ENCODE measurements around the gene RTTN. TPM values are rescaled to one million over a fixed set of nuclear protein-coding genes. Genes with fewer than 3 reads are reported as not detected.

Gene RTTN
- total and polyA plus RNA-seq, 2 experiments from 2014 or later: 7.2 to 31.0 TPM

GRCh38 chr18:70197844-70198243, 7.6 kb downstream of the RTTN start:
- Histone ChIP-seq H2AFZ (no peak overlapping the region), H3F3A (replicated peaks; ENCODE audit: low read depth) (no peaks in the 10 kb centered on the region), H4K20me1 (replicated peaks; ENCODE audit: insufficient read depth) (no peaks in the 10 kb centered on the region), H3K4me3 (no peak overlapping the region), H3K36me3 (ENCODE audit: insufficient read depth) (no peaks in the 10 kb centered on the region), H3K9me2 (ENCODE audit: insufficient read depth) (no peaks in the 10 kb centered on the region), H3K27ac (ENCODE audit: low read depth) (no peak overlapping the region), H3K27me3 (ENCODE audit: insufficient read depth) (no peaks in the 10 kb centered on the region), H3K79me2 (replicated peaks; ENCODE audit: insufficient read depth) (no peaks in the 10 kb centered on the region), H3K4me2 (no peak overlapping the region), H3K4me1 (ENCODE audit: insufficient read depth) (no peaks in the 10 kb centered on the region)
- TF ChIP-seq ZNF331 (CRISPR knock-in tag; IDR thresholded peaks at IDR 0.05; ENCODE audit: low read depth) (no peak), CREB1 (CRISPR knock-in tag; IDR thresholded peaks at IDR 0.05; ENCODE audit: low read depth) (no peak)
- TF ChIP-seq, protein P1, sequence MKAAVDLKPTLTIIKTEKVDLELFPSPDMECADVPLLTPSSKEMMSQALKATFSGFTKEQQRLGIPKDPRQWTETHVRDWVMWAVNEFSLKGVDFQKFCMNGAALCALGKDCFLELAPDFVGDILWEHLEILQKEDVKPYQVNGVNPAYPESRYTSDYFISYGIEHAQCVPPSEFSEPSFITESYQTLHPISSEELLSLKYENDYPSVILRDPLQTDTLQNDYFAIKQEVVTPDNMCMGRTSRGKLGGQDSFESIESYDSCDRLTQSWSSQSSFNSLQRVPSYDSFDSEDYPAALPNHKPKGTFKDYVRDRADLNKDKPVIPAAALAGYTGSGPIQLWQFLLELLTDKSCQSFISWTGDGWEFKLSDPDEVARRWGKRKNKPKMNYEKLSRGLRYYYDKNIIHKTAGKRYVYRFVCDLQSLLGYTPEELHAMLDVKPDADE (IDR thresholded peaks at IDR 0.05): no peak
- Mint-ChIP-seq H3K4me1 (no peaks in the 10 kb centered on the region), H3K36me3 (ENCODE audit: low read depth) (peaks cover 28% of the 10 kb centered on the region), H3K27me3 (ENCODE audit: insufficient read depth, low read depth, poor library complexity) (peaks cover 2% of the 10 kb centered on the region), H3K4me3 (no peak overlapping the region), H3K9me3 (no peaks in the 10 kb centered on the region), H3K27ac (no peak overlapping the region)
- DNase-seq (ENCODE audit: low spot score): no peak
- ATAC-seq: no peak

GRCh38 chr18:70197026-70197425, 8.5 kb downstream of the RTTN start:
- Mint-ChIP-seq H3K4me1 (no peaks in the 10 kb centered on the region), H3K36me3 (ENCODE audit: low read depth) (peaks cover 26% of the 10 kb centered on the region), H3K4me3 (no peak overlapping the region), H3K27me3 (ENCODE audit: insufficient read depth, low read depth, poor library complexity) (peaks cover 2% of the 10 kb centered on the region), H3K9me3 (no peaks in the 10 kb centered on the region), H3K27ac (no peak overlapping the region)
- H3K36me3 ChIP-seq (ENCODE audit: insufficient read depth): no peaks in the 10 kb centered on the region
- H3F3A ChIP-seq (replicated peaks; ENCODE audit: low read depth): no peaks in the 10 kb centered on the region
- H3K4me1 ChIP-seq (ENCODE audit: insufficient read depth): no peaks in the 10 kb centered on the region
- H2AFZ ChIP-seq: no peak overlapping the region
- DNase-seq (ENCODE audit: low spot score) (no peak), ATAC-seq (no peak)
- H4K20me1 ChIP-seq (replicated peaks; ENCODE audit: insufficient read depth): no peaks in the 10 kb centered on the region
- no peak overlapping the region for H3K27ac ChIP-seq (ENCODE audit: low read depth)
- no peaks in the 10 kb centered on the region for H3K27me3 ChIP-seq (ENCODE audit: insufficient read depth)
- H3K9me2 ChIP-seq (ENCODE audit: insufficient read depth): no peaks in the 10 kb centered on the region
- no peaks in the 10 kb centered on the region for H3K79me2 ChIP-seq (replicated peaks; ENCODE audit: insufficient read depth)
- H3K4me3 ChIP-seq: no peak overlapping the region
- H3K4me2 ChIP-seq: no peak overlapping the region
- TF ChIP-seq, protein P1 (IDR thresholded peaks at IDR 0.05): no peak
- TF ChIP-seq ZNF114 (CRISPR knock-in tag; IDR thresholded peaks at IDR 0.05) (no peak), REST (IDR thresholded peaks at IDR 0.05; ENCODE audit: unreplicated experiment) (no peak), STAT1 (IDR thresholded peaks at IDR 0.05; ENCODE audit: unreplicated experiment) (no peak), CREB1 (CRISPR knock-in tag; IDR thresholded peaks at IDR 0.05; ENCODE audit: low read depth) (no peak), NANOG (IDR thresholded peaks at IDR 0.05; ENCODE audit: borderline replicate concordance) (no peak), POLR2AphosphoS5 (IDR thresholded peaks at IDR 0.05; ENCODE audit: low read depth) (no peak), JUNB (IDR thresholded peaks at IDR 0.05; ENCODE audit: unreplicated experiment) (no peak), EZH2phosphoT487 (IDR thresholded peaks at IDR 0.05; ENCODE audit: unreplicated experiment) (no peak), EZH2 (IDR thresholded peaks at IDR 0.05; ENCODE audit: low read depth, unreplicated experiment) (no peak)

Measured in GM23338 (cell line).